Measurements from ENCODE around the gene ARHGAP15.

The ARHGAP15 gene

DNA sequence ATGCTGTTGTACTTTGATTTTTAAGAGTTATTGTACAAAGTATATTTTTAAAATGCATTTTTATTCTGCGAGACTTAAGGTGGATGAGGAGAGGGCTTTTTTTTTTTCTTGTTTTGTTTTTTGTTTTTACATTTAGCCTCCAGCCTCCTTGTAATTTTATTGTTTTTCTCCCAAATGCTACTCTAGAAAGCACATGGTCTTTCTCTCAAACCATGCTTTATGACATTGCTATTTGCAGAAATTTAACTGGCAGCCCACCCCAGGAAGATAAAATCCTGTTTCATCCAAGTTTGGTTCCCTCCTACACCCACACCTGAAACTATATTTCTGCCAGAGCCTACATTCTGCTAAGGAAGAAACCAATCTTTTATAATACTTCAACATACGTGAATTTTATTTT lies 184.6 kb downstream of the ARHGAP15 start:
- no peak overlapping the region for H3K4me3 ChIP-seq (ENCODE audit: low read depth, low read length)
- TF ChIP-seq, protein P1, sequence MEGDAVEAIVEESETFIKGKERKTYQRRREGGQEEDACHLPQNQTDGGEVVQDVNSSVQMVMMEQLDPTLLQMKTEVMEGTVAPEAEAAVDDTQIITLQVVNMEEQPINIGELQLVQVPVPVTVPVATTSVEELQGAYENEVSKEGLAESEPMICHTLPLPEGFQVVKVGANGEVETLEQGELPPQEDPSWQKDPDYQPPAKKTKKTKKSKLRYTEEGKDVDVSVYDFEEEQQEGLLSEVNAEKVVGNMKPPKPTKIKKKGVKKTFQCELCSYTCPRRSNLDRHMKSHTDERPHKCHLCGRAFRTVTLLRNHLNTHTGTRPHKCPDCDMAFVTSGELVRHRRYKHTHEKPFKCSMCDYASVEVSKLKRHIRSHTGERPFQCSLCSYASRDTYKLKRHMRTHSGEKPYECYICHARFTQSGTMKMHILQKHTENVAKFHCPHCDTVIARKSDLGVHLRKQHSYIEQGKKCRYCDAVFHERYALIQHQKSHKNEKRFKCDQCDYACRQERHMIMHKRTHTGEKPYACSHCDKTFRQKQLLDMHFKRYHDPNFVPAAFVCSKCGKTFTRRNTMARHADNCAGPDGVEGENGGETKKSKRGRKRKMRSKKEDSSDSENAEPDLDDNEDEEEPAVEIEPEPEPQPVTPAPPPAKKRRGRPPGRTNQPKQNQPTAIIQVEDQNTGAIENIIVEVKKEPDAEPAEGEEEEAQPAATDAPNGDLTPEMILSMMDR (IDR thresholded peaks at IDR 0.05; ENCODE audit: low read depth, low read length), result no peak

DNA sequence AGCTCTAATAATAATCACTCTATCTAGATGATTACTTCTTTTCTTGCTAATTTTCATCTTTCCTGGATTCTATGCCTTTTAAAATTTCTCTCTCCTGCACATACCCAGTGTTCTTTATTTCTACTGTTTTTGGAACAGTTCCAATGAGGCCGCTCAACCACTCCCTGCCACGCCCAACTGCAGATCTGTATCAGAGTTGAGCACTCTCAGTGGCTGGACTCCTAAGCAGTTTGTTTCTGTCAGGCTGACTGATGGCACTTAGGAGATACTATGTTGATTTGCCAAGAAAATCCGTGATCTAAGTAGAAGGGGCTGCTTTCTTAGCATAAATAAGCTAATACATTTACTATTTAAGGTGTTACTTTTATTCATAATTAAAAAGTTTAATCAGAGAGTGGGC lies 192.8 kb downstream of the ARHGAP15 start:
- TF ChIP-seq, protein P1 (IDR thresholded peaks at IDR 0.05; ENCODE audit: low read depth, low read length), result no peak
- no peak overlapping the region for H3K4me3 ChIP-seq (ENCODE audit: low read depth, low read length)

DNA sequence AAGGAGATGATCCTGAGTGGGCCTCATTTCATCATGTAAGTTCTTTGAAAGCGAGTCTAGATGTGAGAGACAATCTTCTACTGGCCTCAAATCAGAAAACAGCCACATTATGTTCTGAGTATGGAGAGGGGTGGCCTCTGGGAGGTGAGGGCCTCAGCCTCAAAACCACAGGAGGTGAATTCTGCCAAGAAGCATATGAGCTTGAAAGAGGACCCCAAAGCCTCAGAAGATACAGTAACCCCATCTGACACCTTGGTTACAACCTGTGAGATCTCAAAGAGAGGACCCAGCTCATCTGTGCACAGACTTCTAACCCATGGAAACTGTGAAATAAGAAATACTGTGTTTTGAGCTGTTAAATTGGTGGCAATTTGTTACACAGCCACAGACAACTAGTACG lies 200.1 kb downstream of the ARHGAP15 start:
- H3K4me3 ChIP-seq (ENCODE audit: low read depth, low read length), result no peak overlapping the region
- TF ChIP-seq, protein P1 (IDR thresholded peaks at IDR 0.05; ENCODE audit: low read depth, low read length), result no peak

DNA sequence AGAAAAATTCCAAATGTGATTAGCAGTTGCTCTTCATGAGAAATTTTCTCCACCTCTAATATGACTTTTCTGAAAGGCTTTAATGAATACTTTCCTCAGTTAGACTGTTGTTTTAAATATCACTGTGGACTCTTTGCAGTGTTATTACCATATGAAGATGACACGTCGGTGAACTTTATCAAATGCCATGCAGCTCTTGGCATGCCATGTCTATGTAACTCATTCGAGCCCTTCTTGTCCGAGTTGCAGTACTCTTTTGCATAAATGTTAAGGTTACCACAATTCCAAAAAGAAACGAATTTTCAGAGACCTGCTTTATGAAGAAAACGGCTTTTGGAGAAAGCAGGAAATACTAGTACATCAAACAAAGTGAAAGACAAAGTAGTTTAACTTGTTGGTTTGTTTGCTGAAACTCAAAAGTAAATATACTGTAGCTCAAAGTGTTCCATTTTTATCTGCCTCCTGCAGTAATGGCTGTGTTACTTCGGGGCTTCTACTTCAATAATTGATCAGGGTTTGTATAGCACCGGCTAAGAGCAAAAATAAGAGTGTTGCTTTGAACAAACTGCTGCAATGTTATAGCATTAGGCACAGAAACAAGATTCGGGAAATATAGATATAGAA lies 204.1 kb downstream of the ARHGAP15 start:
- no peak overlapping the region for H3K4me3 ChIP-seq (ENCODE audit: low read depth, low read length)
- TF ChIP-seq, protein P1 (IDR thresholded peaks at IDR 0.05; ENCODE audit: low read depth, low read length), result no peak

DNA sequence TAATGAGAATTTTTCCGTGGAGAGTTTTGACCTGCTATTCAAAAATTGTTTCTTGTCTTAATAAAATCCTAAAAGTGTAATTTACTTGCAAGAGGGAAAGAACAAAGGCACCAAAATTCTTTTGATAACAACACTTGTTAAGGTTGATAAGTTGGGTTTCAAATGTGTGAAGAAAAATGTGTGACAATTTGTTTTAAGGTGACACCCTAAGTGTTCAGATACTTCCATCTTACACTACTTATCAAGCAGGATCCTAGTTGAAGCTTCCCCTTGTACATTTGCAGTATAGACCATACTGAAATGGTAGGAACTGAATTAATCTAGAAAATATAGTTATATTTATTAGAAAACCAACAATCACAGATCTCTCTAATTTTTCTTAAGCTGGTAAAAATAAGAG lies 204.6 kb downstream of the ARHGAP15 start:
- no peak overlapping the region for H3K4me3 ChIP-seq (ENCODE audit: low read depth, low read length)
- TF ChIP-seq, protein P1 (IDR thresholded peaks at IDR 0.05; ENCODE audit: low read depth, low read length), result no peak

DNA sequence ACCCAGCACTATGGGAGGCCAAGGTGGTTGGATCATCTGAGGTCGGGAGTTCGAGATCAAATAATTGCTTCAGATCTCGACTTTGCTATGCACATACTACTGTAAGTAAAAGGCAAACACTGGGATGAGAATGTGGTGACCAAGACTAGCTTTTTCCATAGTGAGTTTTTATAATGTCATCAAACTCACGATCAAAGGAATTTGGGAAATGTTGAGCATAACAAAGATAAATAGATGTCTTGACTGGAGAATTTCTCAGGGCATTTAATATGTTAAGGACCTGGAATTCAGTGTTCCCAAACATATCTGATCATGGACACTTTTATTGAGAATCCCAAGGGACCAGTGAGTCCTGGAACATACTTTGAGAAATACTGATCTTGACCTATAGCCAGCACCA lies 205.6 kb downstream of the ARHGAP15 start:
- no peak overlapping the region for H3K4me3 ChIP-seq (ENCODE audit: low read depth, low read length)
- TF ChIP-seq, protein P1 (IDR thresholded peaks at IDR 0.05; ENCODE audit: low read depth, low read length), result no peak

DNA sequence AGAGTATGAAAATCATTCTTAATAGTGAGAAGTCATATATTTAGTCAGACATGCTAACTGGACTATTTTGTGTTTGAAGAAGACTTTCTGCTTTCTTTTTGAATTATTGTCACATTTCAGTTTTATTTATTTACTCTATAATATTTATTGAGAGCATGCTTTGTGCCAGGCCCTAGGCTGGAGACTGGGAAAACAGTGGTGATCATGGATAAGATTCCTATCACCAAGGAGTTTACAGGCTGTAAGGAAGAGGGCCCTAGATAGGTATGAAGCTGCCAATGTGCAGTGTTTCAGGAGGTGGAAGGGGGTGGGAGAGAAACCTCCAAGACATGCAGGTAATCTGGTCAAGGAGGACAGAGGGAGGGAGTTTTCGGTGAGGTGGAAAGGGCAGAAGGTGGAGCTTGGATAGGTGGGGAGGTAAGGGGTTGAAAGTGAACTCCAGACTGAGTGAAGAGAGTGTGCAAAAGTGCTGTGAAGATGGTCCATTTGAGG lies 207.5 kb downstream of the ARHGAP15 start:
- no peak overlapping the region for H3K4me3 ChIP-seq (ENCODE audit: low read depth, low read length)
- TF ChIP-seq, protein P1 (IDR thresholded peaks at IDR 0.05; ENCODE audit: low read depth, low read length), result no peak
